ENCODE results near the gene TMEM123.

The TMEM123 gene, protein sequence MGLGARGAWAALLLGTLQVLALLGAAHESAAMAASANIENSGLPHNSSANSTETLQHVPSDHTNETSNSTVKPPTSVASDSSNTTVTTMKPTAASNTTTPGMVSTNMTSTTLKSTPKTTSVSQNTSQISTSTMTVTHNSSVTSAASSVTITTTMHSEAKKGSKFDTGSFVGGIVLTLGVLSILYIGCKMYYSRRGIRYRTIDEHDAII

DNA sequence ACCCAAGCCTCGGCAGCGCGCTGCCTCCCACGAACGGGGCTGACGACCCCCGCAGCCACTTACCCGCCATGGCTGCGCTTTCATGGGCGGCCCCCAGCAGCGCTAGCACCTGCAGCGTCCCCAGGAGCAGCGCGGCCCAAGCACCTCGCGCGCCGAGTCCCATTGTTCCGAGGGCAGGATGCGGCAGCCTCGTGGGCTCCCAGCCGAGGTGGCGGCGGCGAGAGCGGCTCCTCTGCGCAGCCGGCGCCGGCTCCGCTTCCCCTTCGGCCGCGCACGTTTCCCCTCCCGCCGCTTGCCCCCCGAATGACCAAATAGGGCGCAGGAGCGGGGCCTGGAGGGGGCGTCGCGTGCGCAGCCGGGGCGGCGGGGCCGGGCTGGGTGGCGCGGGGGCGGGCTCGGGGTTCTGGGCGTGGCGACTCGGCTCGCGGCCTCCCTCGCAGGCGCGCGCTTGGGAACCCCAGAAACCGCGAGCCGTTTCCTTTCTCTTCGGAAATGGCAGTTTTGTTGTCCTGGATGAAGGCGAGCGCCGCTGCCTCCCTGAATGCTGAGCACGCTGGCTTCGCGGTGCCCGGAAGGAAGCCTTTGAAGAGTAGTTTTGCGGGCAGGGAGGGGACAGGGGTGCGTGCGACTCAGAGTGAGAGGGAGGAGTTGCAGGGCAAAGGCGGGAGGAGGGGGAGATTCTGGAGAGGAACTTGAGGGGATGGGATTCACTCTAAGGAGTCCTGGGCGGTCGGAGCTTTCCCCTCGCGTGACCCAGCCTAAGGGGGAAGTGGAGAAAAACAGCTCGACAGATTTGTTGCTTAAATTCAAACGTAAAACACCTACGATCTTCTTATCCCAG is at the start of gene TMEM123:
TSS of gene TMEM123 (minus strand) at position 305 of the 841 bp plus-strand sequence. CDS start at position 163, 142 bp downstream.
- DNase-seq, result peak; percentile 46

DNA sequence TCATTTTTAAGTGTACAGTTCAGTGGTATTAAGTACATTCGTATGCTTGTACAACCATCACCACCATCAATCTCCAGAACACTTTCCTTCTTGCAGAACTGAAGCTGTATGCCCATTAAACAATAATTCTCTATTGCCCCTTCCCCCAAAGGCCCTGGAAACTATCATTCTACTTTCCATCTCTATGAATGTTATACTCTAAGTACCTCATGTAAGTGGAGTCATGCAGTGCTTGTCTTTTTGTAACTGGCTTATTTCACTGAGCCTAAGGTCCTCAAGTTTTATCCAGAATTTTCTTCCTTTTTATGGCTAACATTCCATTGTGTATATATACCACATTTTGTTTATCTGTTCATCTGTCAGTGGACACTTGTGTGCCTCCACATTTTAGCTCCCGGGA is 48.3 kb upstream of the TMEM123 start:
- no peak for DNase-seq

DNA sequence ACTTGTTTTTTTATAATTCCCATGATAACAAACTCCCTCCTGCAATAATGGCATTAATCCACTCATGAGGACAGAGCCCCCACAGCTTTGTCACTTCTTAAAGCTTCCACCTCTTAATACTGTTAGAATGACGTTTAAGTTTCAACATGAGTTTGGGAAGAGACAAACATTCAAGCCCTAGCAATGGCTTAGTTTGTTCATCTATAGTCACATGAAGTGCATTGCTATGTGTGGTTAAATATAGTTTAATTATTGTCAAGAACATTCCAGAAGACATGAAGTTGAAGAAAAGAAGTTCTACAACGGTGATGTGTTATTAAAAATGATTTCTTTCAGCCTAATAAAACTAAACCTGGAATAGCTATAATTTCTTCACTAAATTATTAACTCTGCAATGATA is 47.4 kb upstream of the TMEM123 start:
- DNase-seq, result no peak

DNA sequence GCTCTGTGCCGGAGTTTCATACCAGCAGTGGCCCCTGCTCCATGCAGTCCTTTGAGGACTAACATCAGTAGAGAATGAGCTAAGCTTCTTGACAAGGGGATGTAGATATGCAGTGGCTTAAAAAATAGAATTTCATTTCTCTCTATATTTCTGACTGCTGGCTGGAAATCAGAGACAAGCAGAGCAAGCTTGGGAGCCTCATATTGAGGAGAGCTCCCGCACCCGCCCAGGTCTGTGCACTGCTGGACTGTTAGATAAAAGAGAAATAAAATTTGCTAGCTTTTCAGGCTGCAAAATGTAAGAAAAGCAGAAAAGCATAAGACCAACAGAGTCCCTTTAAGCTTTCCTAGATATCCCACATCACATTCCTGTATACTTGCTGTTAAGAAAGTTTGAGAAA is 46.6 kb upstream of the TMEM123 start:
- DNase-seq, result no peak

DNA sequence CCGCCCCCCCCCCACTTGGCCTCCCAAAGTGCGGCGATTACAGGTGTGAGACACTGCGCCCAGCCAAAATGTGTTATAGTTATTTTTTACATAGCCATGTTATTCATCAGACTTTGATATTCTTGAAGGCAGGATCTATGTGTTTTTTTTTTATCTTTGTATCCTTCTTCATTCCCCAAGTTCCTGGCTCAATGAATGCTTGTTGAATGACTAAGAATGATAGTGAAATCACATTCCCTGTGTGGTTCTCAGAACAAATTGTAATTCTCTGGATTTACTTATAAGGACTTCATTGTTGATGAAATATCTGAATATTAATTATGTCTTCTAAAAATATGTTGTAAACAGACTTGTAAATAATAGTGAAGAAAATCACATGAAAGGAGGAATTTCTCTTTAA is 44.5 kb upstream of the TMEM123 start:
- no peak for DNase-seq

DNA sequence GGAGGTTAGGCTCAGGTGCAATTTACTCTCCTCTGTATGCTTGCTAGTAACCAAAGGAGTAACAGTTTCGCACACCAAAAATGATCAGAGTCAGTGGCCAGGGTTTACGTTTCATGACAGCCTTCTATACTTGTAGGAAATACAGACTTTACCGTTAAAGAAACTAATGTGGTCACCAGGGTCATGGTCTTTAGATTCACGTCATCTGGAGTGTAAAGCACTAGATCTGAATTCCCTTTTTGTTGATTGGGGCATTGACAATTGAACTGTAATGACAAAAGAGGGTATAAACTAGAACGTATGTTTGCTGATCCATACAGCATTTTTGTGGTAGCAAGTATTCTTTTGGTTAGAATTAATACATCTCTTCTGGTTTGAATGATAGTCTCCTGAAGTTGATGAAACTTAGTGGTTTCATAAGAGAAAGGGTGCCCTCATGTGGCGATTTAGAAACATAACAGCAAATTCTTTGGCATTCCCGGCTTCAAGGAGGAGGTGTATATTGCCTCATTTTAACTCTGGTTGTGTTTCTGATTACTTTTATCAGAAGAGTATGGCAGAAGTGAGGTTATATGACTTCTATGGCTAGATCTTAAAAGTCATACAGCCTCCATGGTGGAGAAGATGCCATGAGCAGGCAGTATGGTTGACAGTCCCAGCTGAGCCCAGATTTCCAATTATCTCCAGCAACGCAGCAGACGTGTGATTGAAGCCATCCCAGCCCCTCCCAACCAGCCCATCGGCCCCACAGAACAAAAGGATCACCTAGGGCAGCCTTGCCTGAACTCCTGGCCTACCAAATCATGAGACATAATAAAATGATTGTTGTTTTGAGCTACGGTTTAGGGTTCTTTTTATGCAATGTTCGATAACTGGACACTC is 42.8 kb upstream of the TMEM123 start:
- peak; percentile 70 for DNase-seq

DNA sequence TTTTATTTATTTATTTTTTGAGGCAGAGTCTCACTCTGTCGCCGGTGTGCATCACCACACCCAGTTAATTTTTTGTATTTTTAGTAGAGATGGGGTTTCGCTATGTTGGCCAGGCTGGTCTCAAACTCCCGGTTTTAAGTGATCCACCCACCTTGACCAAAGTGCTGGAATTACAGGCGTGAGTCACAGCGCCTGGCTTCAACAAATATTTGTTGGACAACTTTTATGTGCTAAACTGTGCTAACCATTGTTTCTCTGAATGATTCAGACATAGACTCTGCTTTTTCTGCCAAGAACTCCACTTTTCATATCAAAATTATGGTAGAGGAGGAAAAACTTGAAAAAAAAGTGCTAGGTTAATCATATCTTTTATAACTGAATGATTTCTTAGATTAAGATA is 41.7 kb upstream of the TMEM123 start:
- no peak for DNase-seq

DNA sequence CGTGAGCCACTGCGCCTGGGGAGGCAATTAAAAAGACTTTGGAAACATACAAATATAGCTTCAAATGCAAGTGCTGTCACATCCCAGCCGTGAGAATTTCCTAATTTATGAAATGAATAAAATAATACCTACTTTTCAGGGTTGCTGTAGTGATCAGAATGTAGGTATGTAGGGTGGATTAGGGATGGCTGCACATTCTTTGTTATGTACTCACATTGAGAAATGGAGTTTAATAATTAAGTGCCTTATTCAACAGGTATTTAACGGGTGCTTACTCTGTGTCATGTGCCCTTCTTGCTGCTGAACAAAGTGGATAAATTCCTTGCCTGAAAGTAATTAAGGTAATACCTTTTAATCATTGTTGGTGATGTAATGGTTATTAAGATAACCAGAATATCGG is 41.0 kb upstream of the TMEM123 start:
- no peak for DNase-seq

DNA sequence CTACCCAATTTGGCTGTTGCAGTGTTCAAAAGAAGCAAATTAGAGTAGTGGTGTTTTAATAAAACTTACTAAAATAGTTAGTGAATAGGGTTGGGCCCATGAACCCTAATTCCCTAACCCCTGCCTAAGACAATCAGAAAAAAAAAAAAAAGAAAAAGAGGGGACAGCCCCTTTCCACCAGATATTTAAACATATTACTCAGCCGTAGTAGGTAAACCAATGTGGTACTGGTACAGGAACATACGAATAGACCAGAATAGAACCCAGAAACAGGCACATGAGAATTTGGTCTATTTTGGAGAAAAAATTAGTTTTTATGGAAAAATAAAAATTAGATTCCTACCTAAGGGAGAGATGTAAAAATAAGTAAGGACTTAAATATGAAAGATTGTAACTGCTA is 39.4 kb upstream of the TMEM123 start:
- DNase-seq, result no peak

DNA sequence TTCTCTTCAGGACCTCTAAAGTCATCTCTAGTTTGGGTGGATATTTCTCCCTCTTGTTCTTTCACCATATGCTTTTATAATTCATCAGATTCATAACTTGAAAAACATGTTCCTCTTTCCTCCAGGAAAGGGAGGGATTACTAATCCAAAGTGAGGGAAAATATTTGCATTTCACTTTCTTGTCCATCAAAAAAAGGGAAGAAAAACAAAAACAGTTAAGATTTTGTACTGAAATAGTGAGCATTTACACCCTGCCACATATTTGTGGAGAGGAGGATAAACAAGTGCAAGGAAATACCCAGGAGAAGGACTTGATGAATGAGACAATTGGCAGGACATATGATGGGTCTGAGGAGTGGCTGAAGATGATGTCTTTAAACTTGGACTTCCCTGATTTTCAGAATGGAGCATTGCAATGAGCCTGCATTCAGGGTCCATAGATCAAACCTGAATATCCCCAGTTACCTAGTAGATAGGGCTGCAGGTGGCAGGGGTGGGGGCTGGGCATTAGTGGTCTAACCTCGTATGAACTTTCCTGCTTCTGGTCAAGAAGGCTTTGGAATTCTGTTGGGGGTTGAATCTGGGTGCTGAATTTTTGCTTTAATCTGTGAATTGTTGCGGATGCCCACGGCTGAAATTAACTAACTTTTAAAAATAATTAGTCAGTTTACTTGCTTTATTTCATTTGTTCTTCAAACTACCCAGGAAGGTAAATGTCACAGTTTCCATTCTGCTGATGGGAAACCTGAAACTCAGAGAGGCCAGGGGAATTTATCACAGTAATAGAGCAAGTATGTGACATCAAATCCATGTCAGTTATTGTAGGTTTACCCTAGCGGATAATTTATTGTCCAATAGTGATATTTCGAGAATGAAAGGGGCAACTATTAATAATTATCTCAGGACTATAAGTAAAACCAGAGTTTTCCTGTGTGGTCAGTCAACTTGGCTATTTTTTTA is 36.9 kb upstream of the TMEM123 start:
- no peak for DNase-seq

DNA sequence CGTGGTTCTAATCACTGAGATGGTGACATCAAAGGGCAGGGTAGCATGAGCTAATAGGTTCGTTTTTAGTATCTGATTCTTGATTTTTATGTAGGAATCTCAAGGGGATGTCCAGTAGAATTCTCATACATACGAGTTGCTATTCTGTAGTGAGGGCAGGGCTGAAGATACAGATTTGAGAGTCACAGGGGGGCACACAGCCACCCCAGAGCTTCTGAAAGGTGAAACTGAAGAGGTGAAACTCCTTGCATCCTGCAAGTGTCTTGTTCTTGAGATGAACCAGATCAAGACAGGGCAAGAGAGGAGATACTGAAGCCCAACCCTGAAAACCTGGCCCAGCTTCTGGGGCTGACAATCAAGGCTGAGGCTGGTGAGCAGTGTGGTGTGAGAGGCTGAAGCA is 35.6 kb upstream of the TMEM123 start:
- no peak for DNase-seq

DNA sequence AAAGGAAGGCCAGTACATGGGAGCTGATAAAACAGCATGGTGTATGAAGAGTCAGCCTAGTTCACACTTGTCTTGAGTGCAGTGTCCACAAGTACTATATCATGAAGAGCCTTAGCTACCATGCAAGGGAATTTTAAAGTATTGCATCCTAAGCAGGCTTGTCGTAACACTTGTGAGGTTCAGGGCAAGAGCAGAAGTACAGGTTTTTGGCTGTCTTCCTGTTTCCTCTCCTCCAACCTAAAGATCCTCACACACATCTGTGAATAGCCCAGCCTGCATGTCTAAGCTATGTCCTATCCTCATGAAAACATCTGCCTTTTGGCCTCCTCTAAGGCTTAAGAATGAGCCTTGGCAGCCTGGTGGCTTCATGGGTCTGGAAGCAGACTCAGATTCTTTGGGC is 34.6 kb upstream of the TMEM123 start:
- no peak for DNase-seq

DNA sequence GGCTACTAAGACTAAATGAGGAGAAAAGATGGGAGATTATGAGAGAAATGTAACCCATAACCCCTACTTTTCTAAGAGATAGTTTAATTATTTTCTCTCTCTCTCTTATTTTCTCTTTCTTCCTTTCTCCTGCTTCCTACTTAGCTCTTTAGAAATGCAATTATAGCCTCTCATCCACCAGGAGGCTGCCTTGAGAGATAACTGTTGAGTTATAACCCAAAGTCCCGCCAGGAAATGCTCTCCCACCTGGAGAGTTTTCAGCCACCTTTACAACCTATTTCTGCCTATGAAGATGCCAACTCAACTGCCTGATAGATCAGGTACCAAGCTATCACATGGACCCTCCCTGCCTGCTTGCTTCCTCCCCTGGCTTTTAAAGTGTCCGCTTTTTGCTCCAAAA is 34.0 kb upstream of the TMEM123 start:
- no peak for DNase-seq

DNA sequence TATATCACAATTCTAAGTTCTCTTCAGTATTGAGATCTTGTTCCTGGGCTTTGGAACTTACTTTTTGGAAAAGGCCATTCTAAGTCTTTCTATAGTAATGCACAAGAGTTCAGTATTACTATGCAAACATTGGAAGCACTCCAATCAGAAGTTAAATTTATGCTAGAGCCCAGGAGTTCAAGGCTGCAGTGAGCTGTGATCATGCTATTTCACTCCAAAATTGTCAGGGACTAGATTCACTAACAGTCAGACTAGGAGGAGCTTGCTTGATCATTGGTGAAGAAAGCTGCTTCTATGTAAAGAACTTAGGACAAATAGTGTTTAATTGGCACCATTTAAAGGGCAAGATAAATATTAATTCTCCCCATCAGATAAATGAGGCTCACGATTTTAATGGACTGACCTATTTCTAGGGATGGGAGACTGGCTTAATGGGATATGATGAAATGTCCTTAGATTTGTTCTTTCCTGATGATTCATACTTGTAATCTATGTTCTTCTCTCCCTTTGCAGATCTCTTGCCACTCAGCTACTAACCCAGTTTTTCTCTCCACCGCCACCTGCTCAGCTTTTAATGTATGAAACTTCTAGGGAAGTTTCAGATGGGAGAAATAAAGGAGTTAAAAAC is 32.6 kb upstream of the TMEM123 start:
- DNase-seq, result no peak

DNA sequence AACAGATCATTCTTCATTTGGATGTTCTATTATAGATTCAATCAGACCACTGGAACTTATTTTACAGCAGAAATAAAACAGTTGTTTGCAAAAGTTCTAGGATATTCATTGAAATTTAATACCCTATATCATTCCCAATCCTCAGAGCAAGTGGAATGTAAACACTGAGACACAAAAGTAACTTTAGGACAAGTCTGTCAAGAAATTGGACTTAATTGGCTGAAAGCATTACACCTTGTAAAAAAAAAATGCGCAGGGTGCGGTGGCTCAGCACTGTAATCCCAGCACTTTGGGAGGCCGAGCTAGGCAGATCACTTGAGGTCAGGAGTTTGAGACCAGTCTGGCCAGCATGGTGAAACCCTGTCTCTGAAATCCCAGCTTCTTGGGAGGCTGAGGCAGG is 29.9 kb upstream of the TMEM123 start:
- no peak for DNase-seq

DNA sequence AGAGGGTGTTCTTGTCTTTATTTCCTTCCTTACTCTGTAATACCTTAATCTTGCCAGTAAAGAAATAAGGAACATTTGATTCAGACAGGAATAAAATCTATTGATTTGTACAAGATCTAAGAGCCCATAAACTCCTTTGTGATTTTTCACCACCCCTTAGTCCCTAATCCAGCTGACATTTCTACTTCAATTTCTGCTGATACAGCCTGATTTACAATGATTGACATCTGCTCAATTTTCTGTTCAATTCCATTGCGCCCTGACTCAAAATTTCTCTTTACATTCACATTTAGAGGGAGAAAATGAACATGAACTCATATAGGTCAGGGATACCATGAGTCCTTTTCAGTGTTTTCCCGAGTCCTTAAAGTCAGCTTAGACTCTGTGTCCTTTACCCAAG is 27.2 kb upstream of the TMEM123 start:
- DNase-seq, result no peak

DNA sequence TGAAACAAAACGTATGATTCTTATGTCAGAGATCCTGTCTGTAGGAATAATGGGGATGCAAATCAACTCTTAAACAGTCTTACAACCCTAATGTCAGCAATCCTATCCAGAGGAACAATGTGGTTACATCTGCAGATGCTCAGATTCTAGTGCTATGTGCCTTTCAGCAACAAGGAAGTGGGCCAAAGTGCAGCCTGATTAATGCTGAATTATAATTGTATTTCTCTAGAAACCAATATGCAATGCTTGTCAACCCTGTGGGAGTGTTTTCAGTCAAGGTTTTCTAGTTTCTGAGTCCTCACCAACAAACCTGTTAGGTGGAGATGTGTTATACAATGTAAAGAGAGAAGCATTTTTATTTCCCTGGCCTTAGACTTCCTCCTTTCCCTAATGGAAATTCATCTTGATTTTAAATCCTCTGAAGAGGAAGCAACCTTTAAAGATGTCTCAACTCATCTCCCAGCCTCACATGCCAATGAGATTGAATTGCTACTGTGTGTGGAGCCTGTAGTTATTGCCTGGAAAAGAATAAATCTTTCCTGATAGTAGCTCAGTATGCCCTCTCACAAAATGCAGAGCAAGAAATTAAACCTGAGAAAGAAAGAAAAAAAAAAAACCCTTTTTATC is 26.2 kb upstream of the TMEM123 start:
- DNase-seq, result no peak

DNA sequence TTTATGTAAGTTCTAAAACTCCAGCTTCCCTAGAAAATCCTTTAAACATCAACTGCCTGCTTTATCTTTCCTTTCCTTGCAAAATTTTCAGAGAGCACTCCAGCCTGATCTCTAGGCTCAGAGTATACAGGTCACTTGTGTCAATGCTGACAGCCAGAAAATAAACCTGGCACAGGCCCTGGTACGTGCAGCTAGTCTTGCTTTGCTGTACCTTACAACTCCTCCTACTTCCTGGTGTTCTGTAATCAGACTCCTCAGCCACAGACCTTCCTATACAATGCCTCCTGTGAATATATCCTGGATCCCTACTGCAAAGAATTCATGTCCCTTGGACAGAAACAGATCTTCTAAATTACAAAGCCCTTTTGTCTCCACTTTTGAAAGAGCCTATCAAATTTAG is 24.2 kb upstream of the TMEM123 start:
- DNase-seq, result peak; percentile 87

DNA sequence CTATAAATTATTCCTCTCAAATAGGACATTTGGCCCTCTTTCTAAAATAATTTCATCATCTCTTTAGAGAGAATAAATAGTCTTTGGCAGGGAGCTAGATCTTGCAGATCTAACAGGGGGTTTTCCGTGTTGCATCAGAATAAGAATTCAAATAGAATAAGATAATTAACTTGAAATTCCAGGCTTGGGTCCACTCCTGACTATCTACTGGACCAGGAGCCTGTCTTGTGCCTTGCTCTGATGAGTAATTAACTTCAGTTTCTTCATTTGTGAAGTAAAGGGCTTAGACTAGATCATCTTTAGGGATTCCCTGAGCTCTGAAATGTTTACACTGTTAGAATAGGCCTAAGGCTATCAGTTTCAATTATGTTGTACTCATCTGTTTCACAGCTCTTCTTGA is 23.5 kb upstream of the TMEM123 start:
- DNase-seq, result no peak

DNA sequence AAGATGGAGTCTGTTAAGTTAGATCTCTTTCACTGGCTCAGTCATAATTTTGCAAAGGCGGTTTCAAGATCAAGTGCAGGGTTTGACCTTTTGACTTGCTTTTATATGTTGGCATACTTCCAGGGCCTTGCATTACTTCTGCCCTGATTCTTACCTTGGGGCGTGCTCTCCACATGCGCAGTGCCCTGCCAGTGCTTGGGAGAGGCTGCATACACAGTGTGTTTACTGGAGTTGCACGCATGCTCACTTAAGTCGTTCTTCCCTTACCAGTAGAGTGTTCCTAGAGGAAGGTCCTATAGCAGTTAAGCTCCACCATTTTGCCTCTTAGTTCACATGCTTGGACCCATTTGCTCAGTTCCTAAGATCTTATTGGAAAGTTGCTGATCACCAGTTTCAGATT is 21.0 kb upstream of the TMEM123 start:
- DNase-seq, result no peak

DNA sequence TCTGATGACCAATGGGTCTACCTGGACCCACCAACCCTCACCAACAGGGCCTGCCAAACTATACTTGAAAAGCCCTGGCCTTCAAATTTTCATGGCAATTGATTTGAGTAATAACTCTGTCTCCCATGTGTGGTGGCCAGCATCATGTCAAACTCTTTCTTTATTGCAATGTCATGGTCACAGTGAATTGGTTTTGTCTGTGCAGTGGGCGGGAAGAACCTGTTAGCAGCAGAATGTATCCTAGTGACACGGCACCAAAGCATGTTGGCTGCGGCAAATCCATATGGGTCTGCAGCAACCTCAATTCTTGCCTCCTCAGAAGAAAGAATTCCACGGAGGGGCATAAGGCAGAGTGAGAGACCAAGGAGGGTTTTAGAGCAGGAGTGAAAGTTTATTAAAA is 19.6 kb upstream of the TMEM123 start:
- no peak for DNase-seq

DNA sequence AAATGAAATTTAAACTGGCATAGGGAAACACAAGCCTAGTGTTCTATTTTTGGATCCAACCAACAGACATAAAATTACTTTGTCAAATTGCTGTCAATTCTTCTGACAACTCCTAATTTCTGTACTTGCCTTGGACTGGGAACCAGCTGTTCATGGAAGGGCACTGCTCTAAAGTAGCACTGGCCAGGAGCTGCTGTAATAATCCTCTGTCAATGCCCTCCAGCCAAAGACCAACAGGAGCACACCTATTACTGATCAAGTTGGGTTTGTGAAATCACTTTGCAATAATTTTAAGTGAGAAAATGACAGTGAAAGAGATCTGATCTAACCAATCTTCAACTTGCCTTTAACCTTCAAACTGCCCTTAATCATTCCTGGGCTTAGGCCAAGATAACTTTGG is 18.9 kb upstream of the TMEM123 start:
- no peak for DNase-seq

Data from NCI-H2029 (cell line).